ENCODE measurements around the gene CHST8.

CHST8 gene

GRCh38 chr19:33773704-33774624 lies 152.2 kb downstream of the CHST8 start:
- DNase-seq, result no peak

DNA sequence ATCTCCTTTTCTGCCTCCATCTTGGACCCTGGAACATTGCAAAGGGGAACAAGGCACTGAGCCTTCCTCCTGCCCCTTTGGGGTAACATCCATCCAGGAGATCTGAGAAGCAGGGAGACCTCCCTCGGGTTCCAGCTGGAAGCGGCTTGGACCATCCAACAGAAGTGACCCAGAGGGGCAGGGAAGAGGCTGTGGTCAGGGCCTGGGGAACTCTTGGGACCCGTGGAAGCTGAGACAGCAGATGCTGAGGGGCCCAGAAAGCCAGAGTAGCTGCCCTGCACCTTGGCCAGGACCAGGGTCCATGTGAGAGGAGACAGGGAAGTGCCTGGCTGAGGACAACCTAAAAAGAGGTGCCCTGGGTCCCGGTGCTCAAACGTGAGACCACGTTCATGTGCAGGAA lies 153.0 kb downstream of the CHST8 start:
- no peak for DNase-seq

- no peak for DNase-seq
These were observed 154.2 kb downstream of the CHST8 start for GRCh38 chr19:33775731-33776487.

DNA sequence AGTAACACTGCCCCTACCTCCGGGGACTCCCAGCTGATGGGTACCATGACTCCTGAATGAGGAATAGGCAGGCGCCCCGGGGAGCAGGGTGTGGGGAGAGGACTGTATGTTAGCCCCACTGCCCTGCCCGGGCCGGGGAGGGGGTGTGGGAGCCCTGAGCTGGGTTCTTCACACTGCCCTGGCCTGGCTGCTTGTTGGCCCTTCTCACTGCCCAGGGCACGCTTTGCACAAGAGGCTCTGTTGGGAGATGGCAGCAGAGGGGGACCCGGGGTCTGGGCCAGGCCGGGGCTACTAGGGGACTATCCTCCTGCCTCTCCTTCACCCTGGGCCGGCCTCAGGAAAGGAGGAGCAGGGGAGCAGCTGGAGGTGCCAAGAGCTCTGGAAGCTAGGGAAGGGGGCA lies 155.6 kb downstream of the CHST8 start:
- no peak for DNase-seq

DNA sequence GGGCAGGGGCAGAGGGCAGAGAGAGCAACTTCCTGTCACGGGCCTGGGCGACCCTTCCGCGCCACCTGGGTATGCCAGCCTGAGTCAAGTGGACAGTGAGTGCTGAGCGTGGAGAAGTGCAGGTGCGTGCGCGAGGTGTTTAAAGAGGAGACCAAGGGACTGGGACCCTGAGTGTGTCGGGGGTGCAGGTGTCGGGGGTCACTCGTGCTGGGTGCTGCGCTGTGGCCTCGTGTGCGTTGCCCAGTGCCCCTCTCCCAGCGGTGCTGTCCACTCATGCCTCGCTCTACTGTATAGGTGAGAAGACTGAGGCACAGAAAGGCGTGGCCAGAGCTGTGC lies 156.0 kb downstream of the CHST8 start:
- no peak for DNase-seq

DNA sequence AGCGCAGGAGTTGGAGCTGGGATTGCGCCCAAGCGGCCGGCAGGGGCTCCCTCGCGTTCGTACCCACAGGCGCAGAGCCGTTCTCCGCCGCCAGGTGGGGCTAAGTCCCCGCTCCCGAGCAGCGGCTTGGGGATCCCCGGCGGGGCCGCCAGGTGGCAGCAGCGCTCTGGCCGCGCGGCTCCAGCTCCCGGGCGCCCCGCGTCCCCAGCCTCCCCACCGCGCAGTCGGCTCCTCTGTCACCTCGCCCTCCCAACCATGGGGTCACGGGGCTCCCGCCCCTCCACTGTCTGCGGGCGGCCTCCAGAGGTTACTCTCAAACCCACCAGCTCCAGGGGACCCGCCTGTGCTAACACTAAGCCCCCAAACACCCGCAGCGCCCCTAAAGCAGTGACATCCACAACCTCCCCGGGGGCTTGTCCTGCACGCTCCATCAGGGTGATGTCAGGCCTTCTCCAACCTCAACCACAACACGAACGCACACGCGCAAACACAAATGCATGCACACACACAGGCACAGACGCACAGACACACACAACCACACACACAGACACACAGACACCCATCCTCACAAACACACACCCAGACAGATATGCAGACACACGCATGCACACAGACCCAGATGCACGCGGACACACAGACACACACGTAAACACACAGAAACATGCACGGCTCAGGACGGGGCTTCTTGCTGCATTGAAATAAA lies 156.5 kb downstream of the CHST8 start:
- DNase-seq, result no peak

GRCh38 chr19:33779849-33780248 lies 158.1 kb downstream of the CHST8 start:
- no peak for DNase-seq

GRCh38 chr19:33780251-33780650 lies 158.5 kb downstream of the CHST8 start:
- DNase-seq, result no peak

GRCh38 chr19:33780746-33781145 lies 159.0 kb downstream of the CHST8 start:
- DNase-seq, result no peak

- no peak for DNase-seq
These were observed 159.7 kb downstream of the CHST8 start for GRCh38 chr19:33781415-33781935.

- no peak for DNase-seq
These were observed 160.2 kb downstream of the CHST8 start for GRCh38 chr19:33781996-33782395.

DNA sequence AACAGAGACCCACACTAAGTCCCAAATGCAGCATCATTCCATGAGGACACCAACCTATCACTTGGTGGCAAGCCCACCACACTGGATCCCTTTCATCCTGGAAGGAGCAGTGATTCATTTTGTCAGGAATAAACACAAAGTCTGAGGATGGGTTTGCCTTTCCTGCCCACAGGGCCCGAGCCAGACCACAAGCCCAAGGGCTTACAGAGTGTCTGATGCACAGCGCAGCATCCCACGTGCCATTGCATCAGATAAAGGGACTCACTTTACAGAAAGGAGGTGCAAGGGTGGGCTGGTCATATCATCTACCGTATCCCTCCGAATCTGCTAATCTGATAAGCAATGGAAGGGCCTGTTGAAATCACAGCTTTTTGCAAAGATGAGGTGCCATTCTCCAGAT lies 162.7 kb downstream of the CHST8 start:
- no peak for DNase-seq

- DNase-seq, result no peak
These were observed 164.0 kb downstream of the CHST8 start for GRCh38 chr19:33785795-33786194.

DNA sequence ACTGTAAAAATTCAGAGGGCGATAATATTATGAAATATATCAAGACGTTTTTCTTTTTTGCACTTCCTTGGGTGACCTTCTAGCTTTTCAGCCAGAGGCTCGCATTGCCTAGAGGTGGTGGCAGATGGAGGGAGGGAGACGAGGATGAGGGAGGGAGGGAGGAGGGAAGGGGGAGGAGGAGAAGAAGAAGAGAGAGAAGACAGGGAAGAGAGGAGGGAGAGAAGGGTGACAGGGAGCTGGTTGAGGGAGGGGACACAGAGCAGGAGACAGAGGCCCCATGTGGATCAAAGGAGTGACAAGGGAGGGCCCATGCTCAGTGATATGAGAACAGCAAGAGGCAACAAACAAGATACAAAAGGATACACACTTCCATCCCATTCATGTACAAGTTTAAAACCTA lies 166.9 kb downstream of the CHST8 start:
- DNase-seq, result no peak

- no peak for DNase-seq
These were observed 167.6 kb downstream of the CHST8 start for GRCh38 chr19:33789344-33789743.

DNA sequence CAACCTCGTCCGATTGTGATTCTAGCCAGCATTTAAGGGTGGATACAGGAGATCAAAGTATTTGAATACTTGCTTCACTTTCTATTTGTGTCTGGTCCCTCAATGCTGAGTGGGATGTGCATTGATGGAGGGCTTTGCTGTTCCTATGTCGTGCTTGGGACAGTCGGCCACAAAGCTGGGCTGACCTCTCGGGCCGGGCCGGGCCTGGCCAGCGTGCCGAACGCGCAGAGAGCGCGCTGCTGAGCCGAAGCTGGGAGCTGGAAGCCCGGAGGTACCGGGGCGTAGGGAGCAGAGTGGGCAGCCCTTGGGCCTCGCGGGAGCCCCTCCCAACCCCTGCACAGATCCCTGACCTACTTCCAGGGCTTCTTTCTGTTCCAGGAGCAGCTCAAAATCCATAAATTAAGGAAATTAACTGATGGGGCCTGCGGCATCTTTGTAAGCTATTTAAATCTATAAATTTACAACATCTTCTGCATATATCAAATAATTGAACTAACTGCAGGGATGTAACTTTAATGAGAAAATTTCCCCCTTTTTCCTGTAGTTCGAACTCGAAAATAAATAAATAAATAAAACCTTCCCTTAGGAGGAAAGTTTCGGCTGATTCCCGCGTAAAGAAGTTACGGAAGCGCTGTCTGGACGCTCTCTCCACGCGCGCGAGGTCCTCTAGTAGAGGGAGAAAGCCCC lies 173.1 kb downstream of the CHST8 start:
- DNase-seq, result no peak

DNA sequence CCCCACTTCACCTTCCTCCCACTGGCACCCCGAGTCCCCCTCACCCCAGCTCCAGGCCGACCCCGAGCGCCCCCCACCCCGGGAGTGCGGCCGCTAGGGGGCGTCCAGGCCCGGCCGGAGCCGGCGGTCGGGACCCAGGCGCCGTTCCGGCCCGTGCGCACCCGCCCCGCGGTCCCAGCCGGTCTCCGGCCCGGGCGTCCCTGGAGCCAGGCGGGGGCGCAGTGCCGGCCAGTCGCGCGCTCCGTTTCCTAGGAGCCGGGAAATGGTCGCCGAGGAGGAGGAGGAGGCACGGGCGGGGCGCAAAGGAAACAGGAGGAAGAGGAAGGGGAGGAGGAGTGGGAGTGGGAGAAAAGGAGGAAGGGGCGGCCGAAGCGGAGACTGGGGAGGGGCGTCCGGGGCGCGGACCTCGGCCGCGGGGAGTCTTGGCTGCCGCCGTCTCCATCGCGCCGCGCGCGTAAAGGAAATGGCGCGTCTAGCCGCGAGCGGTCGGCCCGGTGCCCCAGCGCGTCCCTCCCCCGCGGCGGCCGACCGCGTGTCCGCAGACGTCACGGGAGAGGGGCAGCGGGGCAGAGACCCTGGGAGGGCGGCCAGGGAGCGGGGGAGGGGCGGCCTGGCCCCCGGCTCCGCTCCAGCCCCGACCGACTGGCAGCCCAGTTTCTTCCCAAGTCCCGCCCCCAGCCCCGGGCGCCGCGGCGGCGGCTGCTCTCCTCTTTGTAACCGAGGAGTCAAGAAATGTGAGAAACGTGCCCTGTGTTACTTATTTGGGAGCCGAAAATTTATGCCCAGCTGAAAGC lies 173.8 kb downstream of the CHST8 start:
- DNase-seq, result peak; percentile 67

GRCh38 chr19:33796164-33796875 lies 174.6 kb downstream of the CHST8 start, which contains the start of gene KCTD15:
Gene KCTD15, plus strand, starts transcription at chr19:33796870. Its CDS starts 3,585 bp downstream, at chr19:33800455.
- DNase-seq, result no peak

DNA sequence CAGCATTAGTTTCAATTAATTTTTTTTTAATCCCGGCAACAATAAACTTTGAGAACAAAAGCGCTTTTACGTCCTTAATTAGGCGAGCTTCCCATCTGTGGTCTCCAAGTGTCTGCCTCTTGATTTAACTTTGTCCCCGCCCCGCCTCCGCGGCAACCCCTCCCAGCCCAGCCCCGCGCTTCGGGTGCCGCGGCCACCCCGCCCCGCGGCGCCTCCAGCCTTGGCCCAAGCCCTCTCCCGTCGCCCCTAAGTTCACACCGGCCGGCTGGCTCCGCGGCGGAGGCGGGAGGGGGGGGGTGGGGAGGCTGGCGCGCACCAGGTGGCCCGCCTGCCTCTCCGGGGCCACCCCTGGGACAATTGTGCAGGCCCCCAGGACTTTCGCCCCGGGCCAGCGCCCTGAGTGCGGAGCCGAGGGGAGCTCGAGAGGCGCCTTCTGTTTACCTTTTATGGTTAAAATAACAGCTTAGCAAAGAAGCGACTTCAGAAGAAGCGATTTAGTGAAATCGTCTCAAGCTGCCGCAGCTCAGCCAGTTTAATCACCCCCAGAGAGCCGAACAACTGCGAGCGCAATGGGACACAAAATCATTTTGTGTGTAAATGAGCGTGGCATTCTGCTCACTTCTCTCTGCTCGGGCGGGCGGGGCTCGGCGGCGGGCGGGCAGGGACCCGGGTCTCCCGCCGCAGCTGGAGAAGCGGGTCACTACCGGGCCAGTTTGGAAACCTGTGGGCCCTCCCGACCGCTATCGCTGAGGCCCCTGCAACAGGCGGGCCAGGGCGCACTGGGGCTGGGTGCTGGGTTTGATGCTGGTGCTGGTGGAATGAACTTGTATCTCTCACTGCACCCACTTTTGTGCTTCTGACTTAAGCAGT lies 176.3 kb downstream of the CHST8 start:
- no peak for DNase-seq

DNA sequence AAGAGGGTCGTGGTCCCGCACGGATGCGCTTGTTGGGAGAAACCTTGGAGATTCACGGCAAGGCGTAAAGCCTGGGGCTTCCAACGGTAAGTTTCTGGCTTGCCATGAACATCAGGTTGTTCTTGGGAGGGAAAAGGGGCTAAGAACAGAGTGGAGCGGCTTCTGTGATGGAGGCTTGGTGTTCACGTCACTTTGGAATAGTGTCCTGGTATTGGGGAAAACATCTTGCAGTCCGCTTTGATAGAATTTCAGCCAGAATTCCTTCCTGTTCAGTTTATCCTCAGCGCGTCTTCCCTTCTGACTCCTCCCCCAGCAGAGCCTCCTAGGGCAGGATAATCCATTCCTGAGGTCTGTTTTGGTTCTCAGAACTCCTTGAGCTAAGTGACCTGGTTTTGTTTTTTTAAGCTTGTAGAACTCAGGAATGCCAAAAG lies 176.9 kb downstream of the CHST8 start:
- no peak for DNase-seq

Measured in DMS 273 treated with DMSO at 0.1 percent for 48 hours (cell line).